ENCODE results near the gene SH3RF3. TPM values are rescaled to one million over a fixed set of nuclear protein-coding genes. Genes with fewer than 3 reads are reported as not detected.

The SH3RF3 gene
- polyA plus RNA-seq, 1 donor (not counting 4 experiments of a cell fraction or from before 2014, with no cell fraction given), result 0.08 TPM

- Histone ChIP-seq H3K4me2 (ENCODE audit: control insufficient read depth, extremely low read depth, insufficient read depth, low read depth, low read length) (no peak overlapping the region), H3K27me3 (ENCODE audit: control insufficient read depth, extremely low read depth, insufficient read depth, low read length) (peaks cover 15% of the 10 kb centered on the region), H2AFZ (ENCODE audit: control insufficient read depth, low read length) (no peak overlapping the region), H3K4me1 (ENCODE audit: control insufficient read depth, extremely low read depth, insufficient read depth, low read length) (no peaks in the 10 kb centered on the region), H4K20me1 (ENCODE audit: control insufficient read depth, extremely low read depth, insufficient read depth, low read length) (no peaks in the 10 kb centered on the region), H3K36me3 (ENCODE audit: control insufficient read depth in 2 of 2, extremely low read depth in 1 of 2, insufficient read depth in 2 of 2, low read length in 2 of 2) (no peaks in the 10 kb centered on the region), H3K9ac (ENCODE audit: control insufficient read depth, extremely low read depth, insufficient read depth, low read length) (no peak overlapping the region), H3K9me1 (ENCODE audit: control insufficient read depth, extremely low read depth, insufficient read depth, low read length) (no peaks in the 10 kb centered on the region), H3K27ac (ENCODE audit: control insufficient read depth, insufficient read depth, low read length) (no peak overlapping the region), H3K4me3 (ENCODE audit: control insufficient read depth in 2 of 3, extremely low read depth in 1 of 3, insufficient read depth in 2 of 3, low read depth in 1 of 3, low read length in 3 of 3) (no peak overlapping the region), H3K9me3 (ENCODE audit: control insufficient read depth, low read depth, low read length) (no peaks in the 10 kb centered on the region), H3K79me2 (ENCODE audit: control insufficient read depth, insufficient read depth, low read length) (no peaks in the 10 kb centered on the region)
- FAIRE-seq, result no peak
- no peak for TF ChIP-seq EZH2 (IDR thresholded peaks at IDR 0.05; ENCODE audit: low read length)
- TF ChIP-seq, protein P1, sequence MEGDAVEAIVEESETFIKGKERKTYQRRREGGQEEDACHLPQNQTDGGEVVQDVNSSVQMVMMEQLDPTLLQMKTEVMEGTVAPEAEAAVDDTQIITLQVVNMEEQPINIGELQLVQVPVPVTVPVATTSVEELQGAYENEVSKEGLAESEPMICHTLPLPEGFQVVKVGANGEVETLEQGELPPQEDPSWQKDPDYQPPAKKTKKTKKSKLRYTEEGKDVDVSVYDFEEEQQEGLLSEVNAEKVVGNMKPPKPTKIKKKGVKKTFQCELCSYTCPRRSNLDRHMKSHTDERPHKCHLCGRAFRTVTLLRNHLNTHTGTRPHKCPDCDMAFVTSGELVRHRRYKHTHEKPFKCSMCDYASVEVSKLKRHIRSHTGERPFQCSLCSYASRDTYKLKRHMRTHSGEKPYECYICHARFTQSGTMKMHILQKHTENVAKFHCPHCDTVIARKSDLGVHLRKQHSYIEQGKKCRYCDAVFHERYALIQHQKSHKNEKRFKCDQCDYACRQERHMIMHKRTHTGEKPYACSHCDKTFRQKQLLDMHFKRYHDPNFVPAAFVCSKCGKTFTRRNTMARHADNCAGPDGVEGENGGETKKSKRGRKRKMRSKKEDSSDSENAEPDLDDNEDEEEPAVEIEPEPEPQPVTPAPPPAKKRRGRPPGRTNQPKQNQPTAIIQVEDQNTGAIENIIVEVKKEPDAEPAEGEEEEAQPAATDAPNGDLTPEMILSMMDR (optimal IDR thresholded peaks at IDR 0.05 in 1 of 3, IDR thresholded peaks at IDR 0.05 in 1 of 3, conservative IDR thresholded peaks at IDR 0.05 in 1 of 3; ENCODE audit: extremely low read depth in 1 of 3, insufficient read depth in 2 of 3, low read length in 3 of 3), result no peak
- no peak for DNase-seq (ENCODE audit: low read depth, low spot score)
- dilution Hi-C loops (cut with MboI; ENCODE audit: extremely low pct_ligation_motif_present, low sequenced_read_pairs), result no loop called here
Observed at GRCh38 chr2:109084341-109084740, 44.7 kb upstream of the SH3RF3 start.

- no peaks in the 10 kb centered on the region for H3K9me1 ChIP-seq (ENCODE audit: control insufficient read depth, extremely low read depth, insufficient read depth, low read length)
- FAIRE-seq, result no peak
- dilution Hi-C loops (cut with MboI; ENCODE audit: extremely low pct_ligation_motif_present, low sequenced_read_pairs), result no loop called here
Observed at GRCh38 chr2:109085912-109086742, 42.9 kb upstream of the SH3RF3 start.

More at GRCh38 chr2:109085912-109086742, 42.9 kb upstream of the SH3RF3 start:
- Histone ChIP-seq H2AFZ (ENCODE audit: control insufficient read depth, low read length) (no peak overlapping the region), H3K4me1 (ENCODE audit: control insufficient read depth, extremely low read depth, insufficient read depth, low read length) (no peaks in the 10 kb centered on the region), H3K9ac (ENCODE audit: control insufficient read depth, extremely low read depth, insufficient read depth, low read length) (no peak overlapping the region), H4K20me1 (ENCODE audit: control insufficient read depth, extremely low read depth, insufficient read depth, low read length) (no peaks in the 10 kb centered on the region), H3K36me3 (ENCODE audit: control insufficient read depth in 2 of 2, extremely low read depth in 1 of 2, insufficient read depth in 2 of 2, low read length in 2 of 2) (no peaks in the 10 kb centered on the region), H3K4me3 (ENCODE audit: control insufficient read depth in 2 of 3, extremely low read depth in 1 of 3, insufficient read depth in 2 of 3, low read depth in 1 of 3, low read length in 3 of 3) (no peak overlapping the region), H3K27me3 (ENCODE audit: control insufficient read depth, extremely low read depth, insufficient read depth, low read length) (peaks cover 5% of the 10 kb centered on the region), H3K9me3 (ENCODE audit: control insufficient read depth, low read depth, low read length) (no peaks in the 10 kb centered on the region), H3K27ac (ENCODE audit: control insufficient read depth, insufficient read depth, low read length) (no peak overlapping the region), H3K79me2 (ENCODE audit: control insufficient read depth, insufficient read depth, low read length) (no peaks in the 10 kb centered on the region), H3K4me2 (ENCODE audit: control insufficient read depth, extremely low read depth, insufficient read depth, low read depth, low read length) (no peak overlapping the region)
- no peak for DNase-seq (ENCODE audit: low read depth, low spot score)
- TF ChIP-seq EZH2 (IDR thresholded peaks at IDR 0.05; ENCODE audit: low read length), result no peak
- TF ChIP-seq, protein P1 (optimal IDR thresholded peaks at IDR 0.05 in 1 of 3, IDR thresholded peaks at IDR 0.05 in 1 of 3, conservative IDR thresholded peaks at IDR 0.05 in 1 of 3; ENCODE audit: extremely low read depth in 1 of 3, insufficient read depth in 2 of 3, low read length in 3 of 3), result no peak

All from keratinocyte (primary cell).